Ishikawa (cell line): ENCODE data around the gene BCR.

ENCODE experiments used
- CEBPB ChIP-seq: IDR thresholded peaks from 2 replicates; pipeline ENCODE4 v1.6.1; 2012
- CREB1 ChIP-seq: IDR thresholded peaks from 2 replicates; pipeline ENCODE4 v1.6.1; 2012; ENCODE audit warnings: low read depth
- EGR1 ChIP-seq: IDR thresholded peaks from 2 replicates; pipeline ENCODE4 v1.6.1; 2012
- EP300 ChIP-seq: IDR thresholded peaks from 2 replicates; pipeline ENCODE4 v1.6.1; 2012; ENCODE audit warnings: borderline replicate concordance
- FOXM1 ChIP-seq: IDR thresholded peaks from 2 replicates; pipeline ENCODE4 v1.6.1; 2012; ENCODE audit warnings: low read depth, borderline replicate concordance
- MAX ChIP-seq: IDR thresholded peaks from 2 replicates; pipeline ENCODE4 v1.6.1; 2012
- NFIC ChIP-seq: IDR thresholded peaks from 2 replicates; pipeline ENCODE4 v1.6.1; 2012
- RAD21 ChIP-seq: IDR thresholded peaks from 2 replicates; pipeline ENCODE4 v1.6.1; 2012; ENCODE audit warnings: low read depth
- REST ChIP-seq: IDR thresholded peaks from 2 replicates; pipeline ENCODE4 v1.6.1; 2012; ENCODE audit warnings: low read depth, mild to moderate bottlenecking
- TAF1 ChIP-seq: IDR thresholded peaks from 2 replicates; pipeline ENCODE4 v1.6.1; 2012; ENCODE audit warnings: low read depth, mild to moderate bottlenecking
- TCF12 ChIP-seq: IDR thresholded peaks from 2 replicates; pipeline ENCODE4 v1.6.1; 2012; ENCODE audit warnings: low read depth
- TEAD4 ChIP-seq: IDR thresholded peaks from 2 replicates; pipeline ENCODE4 v1.6.1; 2012
- USF1 ChIP-seq: IDR thresholded peaks from 2 replicates; pipeline ENCODE4 v1.6.1; 2012
- YY1 ChIP-seq: IDR thresholded peaks from 2 replicates; pipeline ENCODE4 v1.6.1; 2012; ENCODE audit warnings: low read depth
- ZBTB7A ChIP-seq: IDR thresholded peaks from 2 replicates; pipeline ENCODE4 v1.6.1; 2012; ENCODE audit warnings: low read depth

BCR gene

GRCh38 chr22:23180301-23180892 lies at the start of gene BCR:
TSS of gene BCR (plus strand) at chr22:23180509. CDS start at chr22:23180961, 452 bp downstream.
- TF ChIP-seq CREB1, result no peak
- TF ChIP-seq CEBPB, result no peak
- peak; percentile 14; the same call in 1 of the 2 replicates for TF ChIP-seq TAF1
- no peak for TF ChIP-seq EP300
- no peak for TF ChIP-seq FOXM1
- no peak for TF ChIP-seq RAD21
- no peak for TF ChIP-seq TEAD4
- TF ChIP-seq TCF12, result no peak
- TF ChIP-seq REST, result no peak
- TF ChIP-seq EGR1, result peak; percentile 10; the same call in 1 of the 2 replicates
- no peak for TF ChIP-seq NFIC
- no peak for TF ChIP-seq ZBTB7A
- TF ChIP-seq YY1, result no peak
- no peak for TF ChIP-seq USF1
- peak; percentile 43; the same call in 1 of the 2 replicates for TF ChIP-seq MAX

- TF ChIP-seq FOXM1 (no peak), YY1 (no peak), USF1 (no peak), EGR1 (no peak), TCF12 (no peak), MAX (no peak), EP300 (no peak), REST (no peak), TAF1 (no peak), TEAD4 (no peak), ZBTB7A (no peak), CREB1 (no peak), RAD21 (no peak), CEBPB (no peak), NFIC (no peak)
Observed at GRCh38 chr22:23130697-23131096, 49.6 kb upstream of the BCR start.

GRCh38 chr22:23131931-23132330 lies 48.4 kb upstream of the BCR start:
- TF ChIP-seq YY1 (no peak), TAF1 (no peak), FOXM1 (no peak), TEAD4 (no peak), REST (no peak), USF1 (no peak), MAX (no peak), EGR1 (no peak), EP300 (no peak), CEBPB (no peak), ZBTB7A (no peak), TCF12 (no peak), NFIC (no peak), CREB1 (no peak), RAD21 (no peak)
